GM23338 (cell line): ENCODE measurements around the gene PHKA2. TPM values are rescaled to one million over a fixed set of nuclear protein-coding genes. Genes with fewer than 3 reads are reported as not detected.
A peak's percentile ranks its signal among the peaks of the same experiment; 100 is the strongest.

ENCODE experiments used
- ATAC-seq: fragments of 200-7000 bp; cut with Tn5 transposase; 3 replicates; pipeline ENCODE4 v1.9.1; 2020
- DNase-seq: peaks from one replicate; pipeline ENCODE4 v3.0.0-alpha.2; 2015; ENCODE audit warnings: low spot score
- H2AFZ ChIP-seq: fragments of 200-600 bp; sonication (generic); 2 replicates; pipeline ENCODE4 v1.8.0; 2016; ENCODE audit warnings: antibody characterized with exemption, mild to moderate bottlenecking, moderate library complexity
- H3F3A ChIP-seq: fragments of 200-600 bp; sonication (generic); replicated peaks from 2 replicates; pipeline ENCODE4 v1.8.0; 2017; ENCODE audit warnings: antibody characterized with exemption, mixed run types, low read depth
- H3K27ac ChIP-seq: fragments of 200-600 bp; sonication (generic); 2 replicates; pipeline ENCODE4 v1.6.1; 2016; ENCODE audit warnings: low read depth
- H3K27me3 ChIP-seq: fragments of 200-600 bp; sonication (generic); 2 replicates; pipeline ENCODE4 v1.8.0; 2016; ENCODE audit warnings: mild to moderate bottlenecking, mixed run types, moderate library complexity; ENCODE audit not compliant: insufficient read depth
- H3K36me3 ChIP-seq: fragments of 200-600 bp; sonication (generic); 2 replicates; pipeline ENCODE4 v1.8.0; 2016; ENCODE audit warnings: mild to moderate bottlenecking; ENCODE audit not compliant: insufficient read depth
- H3K4me1 ChIP-seq: fragments of 200-600 bp; sonication (generic); 2 replicates; pipeline ENCODE4 v1.8.0; 2016; ENCODE audit warnings: mild to moderate bottlenecking, moderate library complexity; ENCODE audit not compliant: insufficient read depth
- H3K4me2 ChIP-seq: fragments of 200-600 bp; sonication (generic); 2 replicates; pipeline ENCODE4 v1.7.1; 2017; ENCODE audit warnings: mixed run types
- H3K4me3 ChIP-seq: fragments of 200-600 bp; sonication (generic); 2 replicates; pipeline ENCODE4 v1.6.1; 2016; ENCODE audit warnings: mixed run types
- H3K79me2 ChIP-seq: fragments of 200-600 bp; sonication (generic); replicated peaks from 2 replicates; pipeline ENCODE4 v1.8.0; 2017; ENCODE audit warnings: mild to moderate bottlenecking; ENCODE audit not compliant: insufficient read depth
- H3K9me2 ChIP-seq: fragments of 200-600 bp; sonication (generic); 2 replicates; pipeline ENCODE4 v1.8.0; 2017; ENCODE audit not compliant: insufficient read depth
- H4K20me1 ChIP-seq: fragments of 200-600 bp; sonication (generic); replicated peaks from 2 replicates; pipeline ENCODE4 v1.8.0; 2017; ENCODE audit warnings: mild to moderate bottlenecking; ENCODE audit not compliant: insufficient read depth
- H3K27ac Mint-ChIP-seq: 2 replicates; pipeline ENCODE4 v1.8.0; 2020; ENCODE audit warnings: inconsistent platforms, mild to moderate bottlenecking, moderate library complexity, mixed read lengths
- H3K27me3 Mint-ChIP-seq: 3 replicates; pipeline ENCODE4 v1.8.0; 2022; ENCODE audit warnings: low read depth, mild to moderate bottlenecking, moderate library complexity, mixed read lengths, inconsistent platforms; ENCODE audit not compliant: insufficient read depth, poor library complexity
- H3K36me3 Mint-ChIP-seq: 3 replicates; pipeline ENCODE4 v1.8.0; 2021; ENCODE audit warnings: low read depth, mild to moderate bottlenecking, inconsistent platforms, moderate library complexity, mixed read lengths
- H3K4me1 Mint-ChIP-seq: 3 replicates; pipeline ENCODE4 v1.8.0; 2020; ENCODE audit warnings: mild to moderate bottlenecking, inconsistent platforms, mixed read lengths
- H3K4me3 Mint-ChIP-seq: 3 replicates; pipeline ENCODE4 v1.8.0; 2021; ENCODE audit warnings: moderate library complexity, mild to moderate bottlenecking, inconsistent platforms, mixed read lengths
- H3K9me3 Mint-ChIP-seq: 3 replicates; pipeline ENCODE4 v1.8.0; 2020; ENCODE audit warnings: moderate library complexity, mild to moderate bottlenecking, inconsistent platforms, mixed read lengths
- CREB1 ChIP-seq: fragments of 250-450 bp; sonication (Bioruptor Pico); IDR thresholded peaks from 2 replicates; pipeline ENCODE4 v1.5.0; 2020; ENCODE audit warnings: low read depth, mild to moderate bottlenecking, moderate library complexity
- CTCF ChIP-seq, 2 experiments: fragments of 200-600 bp in 1 of 2; sonication (generic) in 1 of 2; conservative IDR thresholded peaks; 2 replicates each; pipeline versions ENCODE4 v1.5.1 to v1.6.1; 2016 to 2017; ENCODE audit warnings: antibody characterized with exemption in 2 of 2, low read depth in 2 of 2, mild to moderate bottlenecking in 2 of 2, moderate library complexity in 1 of 2
- ETS1 ChIP-seq: IDR thresholded peaks from 2 replicates; pipeline ENCODE4 v1.6.1; 2016; ENCODE audit warnings: antibody characterized with exemption
- NANOG ChIP-seq: IDR thresholded peaks from 2 replicates; pipeline ENCODE4 v1.6.1; 2016; ENCODE audit warnings: antibody characterized with exemption, borderline replicate concordance
- REST ChIP-seq: IDR thresholded peaks from one replicate; pipeline ENCODE4 v1.6.1; 2018; ENCODE audit warnings: antibody characterized with exemption; ENCODE audit not compliant: unreplicated experiment
- STAT1 ChIP-seq: IDR thresholded peaks from one replicate; pipeline ENCODE4 v1.6.1; 2016; ENCODE audit warnings: antibody characterized with exemption; ENCODE audit not compliant: unreplicated experiment
- ZNF114 ChIP-seq: fragments of 250-450 bp; sonication (Bioruptor Pico); IDR thresholded peaks from 2 replicates; pipeline ENCODE4 v1.5.0; 2020; ENCODE audit warnings: mild to moderate bottlenecking, moderate library complexity
- polyA plus RNA-seq: library from polyadenylated mRNA; unstranded; fragments of >200 nt; fragmentation: Nextera tagmentation; extraction: Ambion mirVana; gene quantifications from 2 replicates; pipeline ENCODE4 v1.2.1, GENCODE V29; 2016
- total RNA-seq: library from RNA; depleted of rRNA; stranded (reverse); fragments of >200 nt; shearing (Covaris generic); gene quantifications from 2 replicates; pipeline ENCODE4 v1.2.3, GENCODE V29; 2014

The PHKA2 gene
- total and polyA plus RNA-seq, 2 experiments from 2014 or later, result 8.0 to 23.9 TPM

GRCh38 chrX:18941896-18942295, 42.0 kb downstream of the PHKA2 start (continued):
- TF ChIP-seq REST, result no peak
- no peak for TF ChIP-seq ETS1
- TF ChIP-seq ZNF114, result no peak
- TF ChIP-seq CTCF (conservative IDR thresholded peaks at IDR 0.05; ENCODE audit: low read depth in 2 of 2), result no peak

- no peaks in the 10 kb centered on the region for H3F3A ChIP-seq
- H3K27me3 ChIP-seq, result no peaks in the 10 kb centered on the region
- H3K4me1 ChIP-seq, result peaks cover 4% of the 10 kb centered on the region; the same call in 1 of the 2 replicates
- Mint-ChIP-seq H3K27ac (no peak overlapping the region), H3K9me3 (no peaks in the 10 kb centered on the region), H3K27me3 (peaks cover 4% of the 10 kb centered on the region), H3K36me3 (peaks cover 22% of the 10 kb centered on the region; the same call in 2 of the 3 replicates), H3K4me1 (peaks cover 12% of the 10 kb centered on the region; the same call in 2 of the 3 replicates), H3K4me3 (no peak overlapping the region)
- no peaks in the 10 kb centered on the region for H3K9me2 ChIP-seq
- H3K79me2 ChIP-seq, result no peaks in the 10 kb centered on the region
- TF ChIP-seq ETS1 (no peak), CREB1 (no peak)
- H3K4me3 ChIP-seq, result no peak overlapping the region
- H3K4me2 ChIP-seq, result no peak overlapping the region
- ATAC-seq, result no peak
- H2AFZ ChIP-seq, result no peak overlapping the region
- H3K36me3 ChIP-seq, result no peaks in the 10 kb centered on the region
- no peak overlapping the region for H3K27ac ChIP-seq
- DNase-seq, result no peak
- no peaks in the 10 kb centered on the region for H4K20me1 ChIP-seq
These were observed 45.2 kb downstream of the PHKA2 start for GRCh38 chrX:18938710-18939109.

GRCh38 chrX:18937173-18937572, 46.7 kb downstream of the PHKA2 start:
- H3K27me3 Mint-ChIP-seq, result peaks cover 4% of the 10 kb centered on the region
- Histone ChIP-seq H2AFZ (no peak overlapping the region), H3K4me1 (peaks cover 4% of the 10 kb centered on the region; the same call in 1 of the 2 replicates), H3K27ac (no peak overlapping the region), H3K4me3 (no peak overlapping the region), H4K20me1 (no peaks in the 10 kb centered on the region), H3K27me3 (no peaks in the 10 kb centered on the region), H3K4me2 (no peak overlapping the region), H3F3A (no peaks in the 10 kb centered on the region), H3K79me2 (no peaks in the 10 kb centered on the region), H3K36me3 (no peaks in the 10 kb centered on the region), H3K9me2 (no peaks in the 10 kb centered on the region)
- no peak overlapping the region for H3K4me3 Mint-ChIP-seq
- H3K9me3 Mint-ChIP-seq, result no peaks in the 10 kb centered on the region
- H3K36me3 Mint-ChIP-seq, result peaks cover 22% of the 10 kb centered on the region; the same call in 2 of the 3 replicates
- H3K27ac Mint-ChIP-seq, result peak overlapping the region; percentile 77
- DNase-seq (no peak), ATAC-seq (no peak)
- peaks cover 12% of the 10 kb centered on the region; the same call in 2 of the 3 replicates for H3K4me1 Mint-ChIP-seq
- TF ChIP-seq CTCF (conservative IDR thresholded peaks at IDR 0.05; ENCODE audit: low read depth in 2 of 2), result no peak
- no peak for TF ChIP-seq REST
- TF ChIP-seq ZNF114, result no peak
- no peak for TF ChIP-seq NANOG
- no peak for TF ChIP-seq STAT1
